Panc1 (cell line): ENCODE measurements around the gene ENAH.
"Not testable (repeated sequence)": the region's sequence is repeated elsewhere in the genome, so short reads cannot be mapped to it uniquely, and the experiment has no call there.

ENCODE experiments used
- POLR2AphosphoS5 ChIP-seq: IDR thresholded peaks from 2 replicates; pipeline ENCODE4 v1.6.1; 2012; ENCODE audit warnings: mild to moderate bottlenecking, low read depth, low read length, moderate library complexity
- TF ChIP-seq, protein P1 (sequence below): fragments of 450-650 bp; IDR thresholded peaks from 2 replicates; pipeline ENCODE4 v1.5.1; 2017; ENCODE audit warnings: mild to moderate bottlenecking

DNA sequence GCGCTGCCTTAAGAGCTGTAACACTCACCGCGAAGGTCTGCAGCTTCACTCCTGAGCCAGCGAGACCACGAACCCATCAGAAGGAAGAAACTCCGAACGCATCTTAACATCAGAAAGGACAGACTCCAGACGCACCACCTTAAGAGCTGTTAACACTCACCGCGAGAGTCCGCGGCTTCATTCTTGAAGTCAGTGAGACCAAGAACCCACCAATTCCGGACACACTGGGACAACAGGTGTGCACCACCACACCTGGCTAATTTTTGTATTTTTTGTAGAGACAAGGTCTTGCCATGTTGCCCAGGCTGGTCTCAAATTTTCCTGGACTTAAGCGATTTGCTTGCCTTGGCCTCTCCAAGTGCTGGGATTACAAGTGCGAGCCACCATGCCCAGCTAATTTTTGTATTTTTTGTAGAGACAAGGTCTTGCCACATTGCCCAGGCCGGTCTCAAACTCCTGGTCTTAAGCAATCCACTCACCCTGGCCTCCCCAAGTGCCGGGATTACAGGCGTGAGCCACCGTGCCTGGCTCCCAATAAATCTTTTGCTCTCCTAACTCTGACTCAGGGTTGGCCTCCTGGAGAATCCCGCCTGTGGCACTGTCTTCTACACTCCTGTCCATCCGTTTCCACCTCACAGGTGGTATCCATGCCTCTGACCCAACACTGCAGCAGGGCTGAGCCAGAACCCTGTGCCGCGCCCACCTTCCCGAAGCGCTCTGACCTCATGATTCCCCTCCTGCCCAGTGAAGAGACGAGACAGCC lies 179.1 kb downstream of the ENAH start:
- TF ChIP-seq, protein P1, sequence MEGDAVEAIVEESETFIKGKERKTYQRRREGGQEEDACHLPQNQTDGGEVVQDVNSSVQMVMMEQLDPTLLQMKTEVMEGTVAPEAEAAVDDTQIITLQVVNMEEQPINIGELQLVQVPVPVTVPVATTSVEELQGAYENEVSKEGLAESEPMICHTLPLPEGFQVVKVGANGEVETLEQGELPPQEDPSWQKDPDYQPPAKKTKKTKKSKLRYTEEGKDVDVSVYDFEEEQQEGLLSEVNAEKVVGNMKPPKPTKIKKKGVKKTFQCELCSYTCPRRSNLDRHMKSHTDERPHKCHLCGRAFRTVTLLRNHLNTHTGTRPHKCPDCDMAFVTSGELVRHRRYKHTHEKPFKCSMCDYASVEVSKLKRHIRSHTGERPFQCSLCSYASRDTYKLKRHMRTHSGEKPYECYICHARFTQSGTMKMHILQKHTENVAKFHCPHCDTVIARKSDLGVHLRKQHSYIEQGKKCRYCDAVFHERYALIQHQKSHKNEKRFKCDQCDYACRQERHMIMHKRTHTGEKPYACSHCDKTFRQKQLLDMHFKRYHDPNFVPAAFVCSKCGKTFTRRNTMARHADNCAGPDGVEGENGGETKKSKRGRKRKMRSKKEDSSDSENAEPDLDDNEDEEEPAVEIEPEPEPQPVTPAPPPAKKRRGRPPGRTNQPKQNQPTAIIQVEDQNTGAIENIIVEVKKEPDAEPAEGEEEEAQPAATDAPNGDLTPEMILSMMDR: not testable (repeated sequence)
- not testable (repeated sequence) for TF ChIP-seq POLR2AphosphoS5
